ENCODE data around the gene TAL1. TPM values are rescaled to one million over a fixed set of nuclear protein-coding genes. Genes with fewer than 3 reads are reported as not detected.
"Not testable (repeated sequence)": the region's sequence is repeated elsewhere in the genome, so short reads cannot be mapped to it uniquely, and the experiment has no call there.

TAL1 gene
- polyA plus RNA-seq, 1 of the 3 experiments (the other 2 are of a cell fraction): not detected

GRCh38 chr1:47196622-47197021, 35.4 kb downstream of the TAL1 start:
- Histone ChIP-seq H3K9me2 (no peaks in the 10 kb centered on the region), H3K9ac (no peak overlapping the region), H3K4me3 (ENCODE audit: low read depth in 2 of 2, low read length in 1 of 2) (no peak overlapping the region), H3K79me2 (ENCODE audit: insufficient read depth) (no peaks in the 10 kb centered on the region), H3K27me3 (ENCODE audit: insufficient read depth) (peaks cover 24% of the 10 kb centered on the region), H3F3A (replicated peaks; ENCODE audit: insufficient read depth) (no peaks in the 10 kb centered on the region), H3K4me2 (no peak overlapping the region), H4K20me1 (ENCODE audit: insufficient read depth) (no peaks in the 10 kb centered on the region), H3K27ac (ENCODE audit: low read depth in 2 of 2, low read length in 1 of 2) (no peak overlapping the region), H3K9me3 (no peaks in the 10 kb centered on the region), H3K36me3 (replicated peaks in 1 of 2; ENCODE audit: control insufficient read depth in 1 of 2, insufficient read depth in 2 of 2, low read length in 1 of 2) (no peaks in the 10 kb centered on the region), H2AFZ (ENCODE audit: low read depth) (no peak overlapping the region), H3K4me1 (ENCODE audit: control insufficient read depth in 1 of 2, insufficient read depth in 2 of 2, low read depth in 1 of 2, low read length in 1 of 2) (peaks cover 0 to 3% of the 10 kb centered on the region in 2 experiments; a peak in 1 of 4 replicates)
- 25% methylated on average over 2 of the region's 3 CpGs for WGBS (ENCODE audit: low lambda C conversion rate)
- POLR2A ChIA-PET: no interaction called here
- DNase-seq: no peak
- TF ChIP-seq REST (IDR thresholded peaks at IDR 0.05; ENCODE audit: low read depth, low read length): no peak
- no peak for TF ChIP-seq TEAD4 (IDR thresholded peaks at IDR 0.05; ENCODE audit: borderline replicate concordance, insufficient read depth)
- TF ChIP-seq MEF2A (IDR thresholded peaks at IDR 0.05; ENCODE audit: borderline replicate concordance, low read depth): no peak
- no peak for TF ChIP-seq EP300 (IDR thresholded peaks at IDR 0.05; ENCODE audit: borderline replicate concordance in 1 of 2, low read depth in 1 of 2, low read length in 1 of 2)
- TF ChIP-seq YY1 (IDR thresholded peaks at IDR 0.05; ENCODE audit: low read depth): no peak
- TF ChIP-seq SIN3A (IDR thresholded peaks at IDR 0.05; ENCODE audit: borderline replicate concordance, low read depth, low read length): no peak
- TF ChIP-seq, protein P1, sequence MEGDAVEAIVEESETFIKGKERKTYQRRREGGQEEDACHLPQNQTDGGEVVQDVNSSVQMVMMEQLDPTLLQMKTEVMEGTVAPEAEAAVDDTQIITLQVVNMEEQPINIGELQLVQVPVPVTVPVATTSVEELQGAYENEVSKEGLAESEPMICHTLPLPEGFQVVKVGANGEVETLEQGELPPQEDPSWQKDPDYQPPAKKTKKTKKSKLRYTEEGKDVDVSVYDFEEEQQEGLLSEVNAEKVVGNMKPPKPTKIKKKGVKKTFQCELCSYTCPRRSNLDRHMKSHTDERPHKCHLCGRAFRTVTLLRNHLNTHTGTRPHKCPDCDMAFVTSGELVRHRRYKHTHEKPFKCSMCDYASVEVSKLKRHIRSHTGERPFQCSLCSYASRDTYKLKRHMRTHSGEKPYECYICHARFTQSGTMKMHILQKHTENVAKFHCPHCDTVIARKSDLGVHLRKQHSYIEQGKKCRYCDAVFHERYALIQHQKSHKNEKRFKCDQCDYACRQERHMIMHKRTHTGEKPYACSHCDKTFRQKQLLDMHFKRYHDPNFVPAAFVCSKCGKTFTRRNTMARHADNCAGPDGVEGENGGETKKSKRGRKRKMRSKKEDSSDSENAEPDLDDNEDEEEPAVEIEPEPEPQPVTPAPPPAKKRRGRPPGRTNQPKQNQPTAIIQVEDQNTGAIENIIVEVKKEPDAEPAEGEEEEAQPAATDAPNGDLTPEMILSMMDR (IDR thresholded peaks at IDR 0.05): no peak
- no peak for TF ChIP-seq MXI1 (IDR thresholded peaks at IDR 0.05; ENCODE audit: low read depth, low read length)
- no peak for TF ChIP-seq JUND (IDR thresholded peaks at IDR 0.05)
- TF ChIP-seq, protein P2, sequence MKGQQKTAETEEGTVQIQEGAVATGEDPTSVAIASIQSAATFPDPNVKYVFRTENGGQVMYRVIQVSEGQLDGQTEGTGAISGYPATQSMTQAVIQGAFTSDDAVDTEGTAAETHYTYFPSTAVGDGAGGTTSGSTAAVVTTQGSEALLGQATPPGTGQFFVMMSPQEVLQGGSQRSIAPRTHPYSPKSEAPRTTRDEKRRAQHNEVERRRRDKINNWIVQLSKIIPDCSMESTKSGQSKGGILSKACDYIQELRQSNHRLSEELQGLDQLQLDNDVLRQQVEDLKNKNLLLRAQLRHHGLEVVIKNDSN (IDR thresholded peaks at IDR 0.05; ENCODE audit: borderline replicate concordance, low read depth): no peak
- TF ChIP-seq NRF1 (IDR thresholded peaks at IDR 0.05; ENCODE audit: low read depth, low read length): no peak
- TF ChIP-seq TAF1 (IDR thresholded peaks at IDR 0.05; ENCODE audit: borderline replicate concordance, low read depth, low read length): no peak
- no peak for TF ChIP-seq GABPA (IDR thresholded peaks at IDR 0.05; ENCODE audit: low read depth)
- no peak for TF ChIP-seq SMC3 (IDR thresholded peaks at IDR 0.05; ENCODE audit: low read depth, low read length)
- no peak for TF ChIP-seq PBX3 (IDR thresholded peaks at IDR 0.05)
- CTCF ChIA-PET: interaction anchor here (0.7 to 10.7 kb wide), 3 partner anchors 15 to 240 kb away, joined by 3 to 143 read pairs (median 9); no protein-coding TSS in a partner anchor

GRCh38 chr1:47195981-47196380, 36.0 kb downstream of the TAL1 start:
- H3K9ac ChIP-seq; H3K9me3 ChIP-seq; H3K79me2 ChIP-seq (ENCODE audit: insufficient read depth); H3K4me3 ChIP-seq (ENCODE audit: low read depth in 2 of 2, low read length in 1 of 2); H4K20me1 ChIP-seq (ENCODE audit: insufficient read depth); H3K9me2 ChIP-seq; H2AFZ ChIP-seq (ENCODE audit: low read depth); H3K27ac ChIP-seq (ENCODE audit: low read depth in 2 of 2, low read length in 1 of 2); H3F3A ChIP-seq (replicated peaks; ENCODE audit: insufficient read depth); H3K36me3 ChIP-seq (replicated peaks in 1 of 2; ENCODE audit: control insufficient read depth in 1 of 2, insufficient read depth in 2 of 2, low read length in 1 of 2); DNase-seq; POLR2A ChIA-PET; H3K4me2 ChIP-seq; H3K4me1 ChIP-seq (ENCODE audit: control insufficient read depth in 1 of 2, insufficient read depth in 2 of 2, low read depth in 1 of 2, low read length in 1 of 2): not testable (repeated sequence)
- CTCF ChIA-PET: interaction anchor here (2.4 to 10.7 kb wide), 2 partner anchors 14 to 21 kb away, joined by 9 to 143 read pairs; no protein-coding TSS in a partner anchor
- 56% methylated on average over 9 of the region's 9 CpGs for WGBS (ENCODE audit: low lambda C conversion rate)
- peaks cover 20% of the 10 kb centered on the region for H3K27me3 ChIP-seq (ENCODE audit: insufficient read depth)

Measured in SK-N-SH (cell line).